GM18868 (cell line): ENCODE results near the gene TNFRSF19.
"Not testable (repeated sequence)": the region's sequence is repeated elsewhere in the genome, so short reads cannot be mapped to it uniquely, and the experiment has no call there.

Experiments used
- ATAC-seq: cut with Tn5 transposase; IDR thresholded peaks from one replicate; pipeline ENCODE4 v1.9.1; 2021; ENCODE audit warnings: mild to moderate bottlenecking, moderate library complexity; ENCODE audit not compliant: unreplicated experiment

TNFRSF19 gene

DNA sequence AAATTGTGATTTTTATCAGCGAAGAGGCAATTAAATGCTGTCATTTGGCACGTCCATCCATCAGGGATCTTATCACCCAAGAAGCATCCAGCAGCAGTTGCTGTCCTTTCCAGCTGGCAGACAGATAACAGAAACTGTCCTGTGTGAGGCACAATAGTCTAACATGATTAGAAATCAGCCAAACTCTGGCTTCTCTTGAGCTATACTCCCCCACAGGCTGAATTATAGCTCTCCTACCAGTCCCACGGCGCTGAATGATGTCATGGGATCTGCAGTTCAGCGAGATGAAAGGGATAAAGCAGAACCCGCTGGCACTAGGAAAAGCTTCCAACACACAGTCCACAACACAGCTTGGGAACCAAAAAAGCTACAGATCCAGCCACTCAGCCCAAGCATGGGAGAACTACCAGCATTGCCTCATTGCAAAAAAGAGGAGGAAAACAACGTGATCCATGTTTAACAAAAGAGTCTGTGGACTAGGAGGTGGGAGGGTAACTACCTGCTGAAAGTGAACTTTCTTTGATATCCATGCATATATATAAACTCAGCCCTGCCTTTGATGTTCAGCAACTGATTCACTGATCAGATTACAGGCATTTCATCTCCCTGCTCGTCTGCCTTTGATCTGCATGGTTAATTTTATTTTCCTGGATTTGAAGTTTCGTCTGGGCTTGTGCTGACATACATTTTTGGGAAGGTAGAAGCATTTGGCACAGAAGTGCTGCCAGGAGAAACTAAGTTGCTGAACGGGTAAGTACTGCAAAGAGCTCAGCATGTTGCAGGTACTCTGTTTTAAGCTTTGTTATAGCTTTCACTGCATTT lies at the start of gene TNFRSF19:
Gene TNFRSF19, plus strand, starts transcription at position 314 of the 822 bp plus-strand sequence. CDS start 19,772 bp downstream, outside the sequence.
- peak; percentile 49 for ATAC-seq

GRCh38 chr13:23529926-23530325 lies 40.3 kb upstream of the TNFRSF19 start:
- ATAC-seq, result not testable (repeated sequence)

- ATAC-seq, result no peak
Observed at GRCh38 chr13:23531446-23531845, 38.8 kb upstream of the TNFRSF19 start.

DNA sequence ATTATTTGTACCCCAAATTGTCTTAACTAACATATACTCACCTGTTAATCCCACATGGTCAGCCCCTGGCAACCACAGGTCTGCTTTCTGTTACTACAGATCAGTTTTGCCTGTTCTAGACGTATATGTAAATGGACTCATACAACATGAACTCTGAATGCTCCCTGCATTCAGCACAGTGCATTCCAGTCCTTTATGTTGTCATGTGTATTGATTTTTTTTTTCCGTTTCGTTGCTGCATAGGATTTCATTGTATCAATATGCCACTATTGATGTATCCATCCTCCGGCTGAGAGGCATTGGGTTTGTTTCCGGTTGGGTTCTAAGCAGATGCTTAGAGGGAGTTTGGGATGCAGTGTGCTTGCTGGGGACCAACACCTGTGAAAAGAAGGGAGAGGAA lies 36.1 kb upstream of the TNFRSF19 start:
- ATAC-seq, result no peak

DNA sequence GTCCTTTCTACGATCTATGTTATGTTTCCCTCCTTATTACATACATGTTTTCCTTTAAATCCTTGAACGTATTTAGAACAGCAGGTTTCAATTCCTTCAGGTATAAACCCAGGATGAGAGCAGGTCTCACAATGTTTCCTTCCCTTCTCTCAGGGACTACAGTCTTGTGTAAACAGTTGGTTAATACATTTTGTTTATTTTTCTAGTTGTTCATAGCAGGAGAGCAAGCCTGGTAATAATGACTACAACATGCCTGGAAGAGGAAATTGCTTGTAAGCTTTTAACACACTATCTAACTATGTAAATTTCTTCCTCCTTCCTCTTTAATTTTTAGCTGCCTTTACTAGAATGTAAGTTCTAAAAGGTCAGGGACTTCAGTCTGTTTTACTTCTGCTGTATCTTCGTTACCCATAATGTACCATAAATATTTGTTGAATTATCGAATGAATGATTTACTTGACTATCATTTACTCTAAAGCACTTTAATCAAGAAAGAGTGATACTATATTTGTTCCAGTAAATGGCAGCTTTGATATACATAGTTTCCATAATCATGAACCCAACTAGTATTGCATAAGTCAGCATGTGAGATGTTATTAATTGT lies 28.9 kb upstream of the TNFRSF19 start:
- ATAC-seq, result no peak

DNA sequence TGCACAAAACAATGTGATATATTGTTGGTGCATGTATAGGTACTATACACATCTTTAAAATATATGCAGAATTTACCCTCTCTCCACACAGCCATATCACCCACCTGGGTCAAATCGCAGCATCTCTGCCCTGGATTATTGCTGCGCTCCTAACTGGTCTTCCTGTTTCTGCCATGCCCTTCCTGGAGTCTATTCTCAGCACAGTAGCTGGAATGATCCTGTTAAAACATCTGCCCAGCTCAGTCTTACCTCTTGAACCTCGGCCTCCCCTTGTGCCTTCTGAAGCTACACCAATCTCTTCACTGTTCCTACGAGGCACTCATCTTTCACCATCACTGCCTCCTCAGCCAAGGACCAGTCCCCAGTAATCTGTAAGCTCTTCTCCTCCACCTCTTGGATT lies 25.5 kb upstream of the TNFRSF19 start:
- ATAC-seq, result no peak

DNA sequence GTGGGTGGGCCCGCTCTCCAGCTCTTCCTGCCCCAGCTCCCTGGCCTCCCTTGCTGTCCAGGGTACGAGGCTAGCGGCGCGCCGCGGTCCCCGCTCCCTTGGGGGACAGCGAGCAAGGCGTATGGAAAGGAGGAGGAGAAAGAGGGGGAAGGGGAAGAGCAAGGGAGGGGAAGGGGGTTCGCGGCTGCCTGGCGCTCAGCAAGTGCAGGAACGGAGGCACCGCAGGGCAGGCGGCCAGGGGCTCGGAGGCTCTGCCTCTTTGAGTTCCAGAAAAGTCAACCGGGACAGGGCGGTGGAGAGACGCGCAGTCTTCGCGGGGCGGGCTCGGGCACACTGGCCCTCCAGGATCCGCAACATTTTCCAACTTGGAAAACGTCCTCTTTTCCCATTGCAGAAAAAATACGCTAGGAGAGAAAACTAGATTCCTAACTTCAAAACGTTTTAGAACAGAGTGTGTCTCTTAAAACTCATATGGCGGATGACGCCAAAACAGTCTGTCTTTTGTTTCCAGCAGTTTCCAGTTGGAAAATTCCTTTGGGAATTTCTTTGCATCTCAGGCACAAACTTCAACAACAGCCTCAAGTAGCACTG lies 23.1 kb upstream of the TNFRSF19 start:
- no peak for ATAC-seq

DNA sequence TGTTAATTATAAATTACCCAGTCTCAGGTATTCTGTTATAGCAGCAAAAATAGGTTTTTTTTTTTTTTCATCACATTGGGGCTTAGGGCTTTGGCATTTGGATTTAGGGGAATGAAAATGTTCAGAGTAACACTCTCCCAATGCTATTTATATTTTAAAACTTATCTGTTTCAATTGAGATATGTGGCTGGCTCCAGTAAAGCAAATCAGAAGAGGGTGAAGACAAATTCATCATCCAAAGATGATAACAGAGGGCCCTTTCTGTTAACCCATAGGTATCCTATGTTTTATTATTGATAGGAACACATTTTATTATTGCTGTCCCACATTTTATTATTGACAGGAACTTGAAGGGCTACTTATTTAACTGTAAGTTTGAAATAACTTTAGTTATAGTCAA lies 20.5 kb upstream of the TNFRSF19 start:
- ATAC-seq, result no peak

GRCh38 chr13:23550163-23550562 lies 20.0 kb upstream of the TNFRSF19 start:
- ATAC-seq, result no peak

DNA sequence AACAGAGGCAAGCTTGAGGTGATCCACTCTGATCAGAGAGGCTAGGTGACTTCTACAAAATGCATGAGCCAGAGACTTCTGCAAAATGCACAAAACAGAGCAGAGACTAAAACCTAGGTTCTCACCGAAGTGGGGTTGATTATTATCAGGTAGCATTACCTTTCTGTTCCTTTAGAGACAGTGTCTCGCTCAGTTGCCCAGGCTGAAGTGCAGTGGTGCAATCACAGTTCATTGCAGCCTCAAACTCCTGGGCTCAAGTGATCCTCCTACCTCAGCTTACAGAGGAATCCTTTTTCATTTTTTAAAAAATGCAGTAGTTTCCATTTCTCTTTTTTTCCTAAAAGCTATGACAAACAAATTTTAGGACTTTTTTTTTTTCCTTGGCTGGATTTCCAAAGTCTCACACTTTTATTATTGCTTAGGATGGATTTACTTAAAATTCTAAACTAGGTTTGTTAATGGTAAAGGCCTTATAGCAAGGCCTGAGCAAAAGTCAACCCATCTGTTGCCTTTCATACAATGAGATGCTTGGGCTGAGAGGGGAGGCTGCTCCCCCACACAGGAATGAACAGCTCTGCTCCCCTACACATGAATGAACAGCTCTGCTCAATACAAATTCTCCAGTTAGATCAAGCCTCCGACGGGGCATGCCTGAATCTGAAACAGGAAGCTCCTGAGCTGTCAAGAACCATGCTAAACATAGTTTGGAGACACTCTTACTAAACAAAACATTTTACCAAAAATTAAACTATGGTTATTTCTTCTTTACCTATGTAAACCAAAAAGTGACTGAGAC lies 18.8 kb upstream of the TNFRSF19 start:
- peak; percentile 84 for ATAC-seq

DNA sequence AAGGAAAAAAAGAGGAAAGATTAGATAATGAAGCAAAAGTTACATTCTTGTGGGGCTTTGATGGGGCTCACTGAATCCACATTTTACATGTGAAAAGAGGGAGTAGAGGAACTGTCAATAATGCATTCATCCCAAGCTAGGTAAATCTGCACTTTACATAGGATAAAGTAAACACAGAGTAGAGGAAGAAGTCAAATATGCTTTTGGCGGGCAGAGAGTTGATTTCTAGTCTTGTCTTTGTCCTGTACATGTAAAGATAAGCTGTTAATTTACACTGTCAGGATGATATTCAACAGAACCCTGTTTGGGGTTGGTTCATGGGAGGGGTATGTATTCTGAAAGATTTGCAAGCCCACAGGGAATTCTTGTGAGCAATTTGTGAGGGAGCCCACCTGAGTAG lies 18.0 kb upstream of the TNFRSF19 start:
- ATAC-seq, result no peak

GRCh38 chr13:23552661-23553060 lies 17.6 kb upstream of the TNFRSF19 start:
- no peak for ATAC-seq

DNA sequence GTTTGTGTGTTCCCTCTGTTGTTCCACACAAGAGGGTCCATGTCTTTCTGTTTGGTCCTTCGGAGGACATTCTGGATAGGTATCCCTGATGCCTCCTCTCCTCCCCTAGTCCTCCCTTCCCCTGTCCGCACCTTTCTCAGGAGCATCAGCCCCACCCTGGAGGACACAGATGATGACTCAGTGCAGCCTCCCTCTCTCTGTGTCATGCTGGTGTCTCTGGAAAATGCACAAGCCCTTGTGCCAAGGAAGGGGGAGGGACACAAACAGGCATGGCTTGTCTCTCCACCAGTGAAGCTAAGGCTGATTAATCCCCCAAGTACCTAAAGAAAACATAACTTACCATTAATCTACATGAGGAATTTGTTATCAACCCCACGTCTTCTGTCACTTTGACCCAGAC lies 16.2 kb upstream of the TNFRSF19 start:
- ATAC-seq, result no peak

GRCh38 chr13:23557043-23557442 lies 13.2 kb upstream of the TNFRSF19 start:
- ATAC-seq, result no peak

DNA sequence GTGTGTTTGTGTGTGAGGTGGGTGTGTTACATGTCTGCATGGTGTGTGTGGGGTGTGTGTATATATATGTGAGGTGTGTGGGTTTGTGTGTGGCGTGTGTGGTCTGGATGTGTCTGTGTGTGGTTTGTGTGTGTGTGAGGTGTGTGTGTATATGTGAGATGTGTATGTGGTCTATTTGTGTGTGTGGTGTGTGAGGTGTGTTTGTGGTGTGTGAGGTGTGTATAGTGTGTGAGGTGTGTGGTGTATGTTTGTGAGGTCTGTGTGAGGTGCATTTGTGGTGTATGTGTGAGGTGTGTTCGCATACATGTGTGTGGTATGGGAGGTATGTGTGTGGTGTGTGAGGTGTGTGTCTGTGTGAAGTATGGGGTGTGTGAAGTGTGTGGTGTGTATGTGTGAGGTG lies 12.5 kb upstream of the TNFRSF19 start:
- ATAC-seq, result no peak

DNA sequence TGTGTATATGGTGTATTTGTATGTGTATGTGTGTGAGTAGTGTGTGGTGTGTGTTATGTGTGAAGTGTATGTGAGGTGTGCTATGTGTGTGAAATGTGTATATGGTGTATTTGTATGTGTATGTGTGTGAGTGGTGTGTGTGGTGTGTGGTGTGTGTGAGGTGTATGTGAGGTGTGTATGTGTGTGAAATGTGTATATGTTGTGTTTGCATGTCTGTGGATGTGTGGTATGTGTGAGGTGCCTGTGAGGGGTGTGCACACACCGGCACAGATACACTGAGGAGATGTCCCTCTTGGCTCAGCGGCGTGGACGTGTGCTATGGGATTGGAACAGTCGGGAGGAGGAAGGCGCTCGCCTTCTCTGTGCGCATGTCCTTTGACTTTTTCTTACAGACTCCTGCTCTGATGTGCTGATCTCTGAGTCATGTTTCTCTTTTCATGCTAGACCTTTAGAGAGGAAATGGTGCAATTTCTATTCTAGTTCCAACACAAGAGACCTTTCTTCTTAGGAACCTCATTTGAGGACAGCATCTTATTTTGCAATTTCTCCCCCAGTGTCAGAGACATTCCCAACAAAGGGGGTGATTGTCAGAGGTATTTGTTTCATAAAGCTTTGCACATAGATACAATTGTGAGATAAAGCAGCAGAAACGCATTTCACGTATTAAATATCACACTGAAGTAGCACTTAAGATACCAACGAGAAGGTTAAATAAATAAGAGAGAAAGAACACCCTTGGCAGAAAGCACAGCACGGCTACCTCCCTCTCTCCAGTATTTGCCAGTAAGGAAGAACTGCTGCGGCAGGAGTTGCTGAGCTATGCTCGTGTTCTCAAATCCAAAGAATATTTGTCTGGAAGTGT lies 11.3 kb upstream of the TNFRSF19 start:
- no peak for ATAC-seq

DNA sequence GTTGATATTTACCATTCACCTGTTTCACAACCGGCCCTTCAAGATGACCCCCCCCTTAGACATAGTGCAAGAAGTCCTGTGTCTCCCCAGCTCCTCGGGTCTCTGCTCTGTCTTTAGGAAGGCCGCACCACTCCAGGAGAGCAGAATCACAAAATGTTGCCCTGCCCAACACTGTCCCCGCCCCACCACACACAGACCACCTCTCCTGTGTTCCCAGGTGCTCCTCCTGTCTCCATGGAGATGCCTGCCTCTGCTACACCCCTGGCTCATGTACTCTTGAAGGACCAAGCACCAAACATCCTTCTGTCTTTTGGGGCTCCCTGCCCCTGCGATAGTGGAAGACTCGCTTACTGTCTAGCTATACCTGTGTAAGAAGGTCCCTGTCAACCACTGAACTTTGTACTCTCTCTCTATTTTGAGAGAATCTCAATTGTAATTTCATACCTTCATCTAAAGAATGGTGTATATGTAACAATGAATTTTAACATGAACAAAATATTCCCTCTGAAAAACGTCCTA lies 9.6 kb upstream of the TNFRSF19 start:
- peak; percentile 30 for ATAC-seq

- ATAC-seq, result peak; percentile 88
Observed at GRCh38 chr13:23561261-23561660, 9.0 kb upstream of the TNFRSF19 start.

GRCh38 chr13:23563085-23563845 lies 6.9 kb upstream of the TNFRSF19 start:
- ATAC-seq, result no peak
